Activated CD4-positive, CD25-positive, alpha-beta regulatory T cell (primary cell): ENCODE data around the gene SSR1.
"Not testable (repeated sequence)": the region's sequence is repeated elsewhere in the genome, so short reads cannot be mapped to it uniquely, and the experiment has no call there.

Source experiments
- DNase-seq, 4 experiments: peaks; one replicate each; lab custom pipeline; 2025; lab: John Stamatoyannopoulos, UW

Gene SSR1

DNA sequence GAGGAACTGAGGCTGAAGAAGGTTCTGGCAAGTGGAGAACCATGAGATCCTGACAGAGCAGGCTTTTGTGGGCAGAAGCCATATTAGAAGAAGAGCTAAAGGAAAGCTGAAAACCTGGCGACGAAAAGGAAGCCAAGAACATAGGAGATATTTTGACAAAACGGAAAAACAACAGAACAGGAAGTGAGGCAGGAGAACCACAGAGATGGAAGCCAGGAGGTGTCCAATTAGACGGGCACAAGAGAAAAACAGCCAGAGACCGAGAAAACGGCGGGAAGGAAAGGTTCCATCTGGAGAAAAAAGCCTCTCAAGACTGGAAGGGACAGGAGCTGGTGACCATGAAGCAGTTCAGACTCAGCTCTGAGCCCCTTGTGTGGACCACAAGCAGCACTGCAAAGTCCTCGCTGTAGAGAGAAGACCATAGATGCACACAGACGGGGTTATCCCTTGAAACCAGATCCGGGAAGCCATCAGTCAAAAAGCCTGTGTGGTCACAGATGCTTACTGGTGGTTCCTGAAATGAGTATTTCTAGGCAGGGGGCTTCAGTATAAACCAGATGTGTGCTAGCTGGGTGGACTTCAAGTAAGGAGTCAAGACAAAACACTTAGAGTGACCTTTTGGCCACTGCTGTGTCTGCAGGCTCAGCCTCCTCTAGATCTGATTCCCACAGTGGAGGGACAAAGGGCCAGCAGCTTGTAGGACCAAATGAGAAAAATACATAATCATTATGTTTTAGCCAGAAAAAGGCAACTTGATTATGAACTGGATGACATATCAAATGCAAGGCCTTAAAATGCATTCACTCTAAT lies 30.7 kb downstream of the SSR1 start:
- DNase-seq = no peak

- no peak for DNase-seq
Measured at GRCh38 chr6:7276199-7276524, 36.8 kb downstream of the SSR1 start.

- not testable (repeated sequence) for DNase-seq
Measured at GRCh38 chr6:7274525-7274924, 38.5 kb downstream of the SSR1 start.

DNA sequence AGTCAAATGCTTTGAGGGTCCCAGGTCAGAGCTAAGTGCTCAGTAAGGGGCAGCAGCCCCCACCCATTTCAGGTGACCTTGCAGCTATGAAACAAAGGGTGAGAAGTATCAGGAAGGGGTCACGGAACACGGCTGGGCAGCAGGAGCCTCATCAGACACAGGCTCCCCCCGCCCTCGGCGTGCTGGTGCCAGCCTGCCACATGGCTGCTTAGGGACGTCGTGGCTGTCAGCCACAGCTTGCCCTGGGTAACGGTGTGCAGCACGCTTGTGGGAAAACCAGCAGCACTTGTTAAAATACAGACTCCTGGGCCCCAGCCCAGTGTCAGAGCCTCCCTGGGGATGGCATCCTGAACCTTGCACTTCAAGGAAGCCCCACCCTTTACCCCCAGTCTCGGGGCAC lies 39.3 kb downstream of the SSR1 start:
- DNase-seq = no peak

- DNase-seq = no peak
Measured at GRCh38 chr6:7271205-7271534, 41.8 kb downstream of the SSR1 start.

- DNase-seq = no peak
Measured at GRCh38 chr6:7270320-7271204, 42.4 kb downstream of the SSR1 start.

DNA sequence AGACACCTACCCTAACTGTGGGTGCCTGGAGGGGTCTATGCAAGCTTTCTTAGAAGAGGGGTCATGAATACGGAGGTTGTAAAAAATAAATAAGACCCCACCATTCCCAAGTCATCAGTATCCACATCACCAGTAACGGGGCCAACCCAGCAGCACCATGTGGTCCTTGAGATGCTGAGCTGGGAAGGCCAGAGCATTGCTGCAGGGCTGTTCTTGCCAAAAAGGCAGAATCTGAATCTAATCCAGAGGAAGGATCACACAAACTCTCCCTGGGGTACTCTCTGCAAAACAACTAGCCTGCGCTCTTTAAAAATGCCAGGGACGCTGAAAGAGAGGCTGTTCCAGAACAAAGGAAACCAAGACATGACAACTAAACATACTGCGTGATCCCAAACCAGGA lies 43.2 kb downstream of the SSR1 start:
- no peak for DNase-seq

DNA sequence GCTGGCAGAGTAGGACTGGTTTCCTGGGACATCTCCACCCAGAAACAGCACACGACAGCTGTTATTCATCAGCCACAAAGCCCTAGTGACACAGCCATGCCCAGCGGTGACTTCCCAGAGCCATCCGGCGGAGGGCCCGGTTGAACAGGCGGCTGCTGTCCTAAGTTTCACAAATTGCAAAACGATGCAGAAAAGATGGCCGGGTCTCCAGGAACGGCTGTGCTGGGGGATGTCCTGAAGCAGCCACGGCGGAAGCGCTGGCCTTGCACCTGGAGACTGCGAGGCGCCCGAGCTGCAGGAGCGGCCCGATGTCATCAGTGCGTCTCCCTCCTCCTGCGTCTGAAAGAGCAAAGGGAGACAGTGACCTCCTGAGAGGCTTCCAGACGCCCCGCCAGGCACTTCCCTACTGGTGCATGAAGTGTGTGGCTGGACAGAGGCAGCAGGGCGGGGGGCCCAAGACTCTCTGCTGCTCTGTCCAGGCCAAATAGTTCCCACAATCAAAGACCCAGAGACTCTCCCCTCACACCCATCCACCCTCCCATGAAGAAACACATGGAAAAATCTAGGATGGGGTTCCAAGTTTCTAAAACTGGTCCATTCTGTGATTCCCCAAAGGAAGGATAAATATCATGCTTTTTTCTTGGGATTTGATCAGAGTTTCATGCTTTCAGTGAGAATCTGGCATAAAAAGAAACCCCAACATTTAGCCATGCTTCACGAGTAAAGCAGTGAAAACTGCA lies 44.0 kb downstream of the SSR1 start:
- DNase-seq = no peak

GRCh38 chr6:7268362-7268761 lies 44.6 kb downstream of the SSR1 start:
- no peak for DNase-seq

DNA sequence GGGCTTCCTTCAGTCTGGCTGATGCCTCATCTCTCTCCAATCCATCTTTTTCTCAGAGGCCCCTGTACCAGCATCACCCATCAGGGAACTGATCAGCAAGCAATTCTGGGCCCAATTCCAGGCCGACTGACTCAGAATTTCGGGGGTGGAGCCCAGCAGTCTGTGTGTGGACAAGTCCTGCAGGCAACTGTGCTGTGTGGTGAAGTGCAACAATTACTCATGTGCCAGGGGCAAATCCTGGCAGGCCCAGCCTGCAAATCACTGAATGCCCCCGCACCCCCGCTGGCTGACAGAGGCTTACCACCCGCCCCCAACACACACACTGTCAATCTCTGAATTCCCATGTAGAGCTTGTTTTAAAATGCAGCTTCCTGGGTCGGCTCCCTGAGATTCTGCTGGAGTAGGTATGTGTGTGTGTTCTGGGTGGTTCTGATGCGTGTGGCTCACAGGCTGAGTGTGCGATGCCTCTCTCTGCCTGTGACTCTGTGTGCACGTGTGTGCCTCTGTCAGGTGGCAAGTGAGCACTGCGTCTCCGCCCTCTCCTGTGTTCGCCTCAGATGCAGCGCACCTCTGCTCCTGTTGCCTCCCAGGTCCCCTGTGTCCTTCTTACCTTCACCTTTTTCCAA lies 45.4 kb downstream of the SSR1 start:
- no peak for DNase-seq

DNA sequence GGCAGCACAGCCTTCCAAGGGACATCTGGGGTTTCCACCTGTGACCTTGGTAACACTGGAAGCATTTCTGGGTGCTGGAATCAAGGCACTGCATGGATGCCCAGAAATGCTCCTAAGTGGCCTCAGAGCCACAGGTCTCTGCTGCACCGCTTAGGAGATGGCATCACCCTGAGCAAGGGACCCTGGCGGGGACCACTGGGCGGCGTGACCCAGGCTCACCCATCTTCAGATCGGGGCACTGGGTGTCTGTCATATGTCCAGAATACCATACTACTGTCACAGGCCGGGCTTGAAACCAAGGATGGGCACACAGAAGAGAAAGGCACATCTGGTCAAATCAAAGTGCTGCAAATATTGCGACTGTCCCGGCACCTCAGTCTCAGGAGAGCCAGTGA lies 45.9 kb downstream of the SSR1 start:
- no peak for DNase-seq

DNA sequence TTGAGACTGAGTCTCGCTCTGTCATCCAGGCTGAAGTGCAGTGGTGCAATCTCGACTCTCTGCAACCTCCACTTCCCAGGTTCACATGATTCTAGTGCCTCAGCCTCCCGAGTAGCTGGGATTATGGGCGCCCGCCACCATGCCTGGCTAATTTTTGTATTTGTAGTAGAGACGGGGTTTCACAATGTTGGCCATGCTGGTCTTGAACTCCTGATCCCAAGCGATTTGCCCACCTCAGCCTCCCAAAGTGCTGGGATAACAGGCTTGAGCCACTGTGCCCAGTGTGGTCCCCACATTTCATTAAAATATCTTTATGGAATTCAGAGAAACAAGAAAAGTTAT lies 47.6 kb downstream of the SSR1 start:
- not testable (repeated sequence) for DNase-seq

- no peak for DNase-seq
Measured at GRCh38 chr6:7264686-7265384, 48.2 kb downstream of the SSR1 start.

DNA sequence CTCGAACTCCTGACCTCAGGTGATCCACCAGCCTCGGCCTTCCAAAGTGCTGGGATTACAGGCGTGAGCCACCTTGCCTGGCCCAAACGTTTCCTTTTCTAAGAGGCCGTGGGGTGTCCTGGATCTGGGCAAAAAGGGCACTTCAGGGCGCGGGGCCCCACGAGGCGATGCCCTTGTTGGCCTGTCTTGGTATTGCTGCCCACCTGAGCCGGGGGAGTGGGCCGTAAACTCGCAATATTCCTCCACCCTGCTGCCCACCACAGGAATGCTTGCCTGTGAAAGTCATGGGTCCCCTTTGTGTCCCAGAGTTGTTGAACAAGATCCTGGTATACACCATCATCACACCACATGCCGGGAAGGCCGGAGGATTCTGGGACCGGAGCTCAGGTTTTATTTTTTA lies 49.0 kb downstream of the SSR1 start:
- no peak for DNase-seq

- not testable (repeated sequence) for DNase-seq
Measured at GRCh38 chr6:7263519-7263805, 49.5 kb downstream of the SSR1 start.

GRCh38 chr6:7262746-7263518 lies 50.1 kb downstream of the SSR1 start:
- DNase-seq = no peak

DNA sequence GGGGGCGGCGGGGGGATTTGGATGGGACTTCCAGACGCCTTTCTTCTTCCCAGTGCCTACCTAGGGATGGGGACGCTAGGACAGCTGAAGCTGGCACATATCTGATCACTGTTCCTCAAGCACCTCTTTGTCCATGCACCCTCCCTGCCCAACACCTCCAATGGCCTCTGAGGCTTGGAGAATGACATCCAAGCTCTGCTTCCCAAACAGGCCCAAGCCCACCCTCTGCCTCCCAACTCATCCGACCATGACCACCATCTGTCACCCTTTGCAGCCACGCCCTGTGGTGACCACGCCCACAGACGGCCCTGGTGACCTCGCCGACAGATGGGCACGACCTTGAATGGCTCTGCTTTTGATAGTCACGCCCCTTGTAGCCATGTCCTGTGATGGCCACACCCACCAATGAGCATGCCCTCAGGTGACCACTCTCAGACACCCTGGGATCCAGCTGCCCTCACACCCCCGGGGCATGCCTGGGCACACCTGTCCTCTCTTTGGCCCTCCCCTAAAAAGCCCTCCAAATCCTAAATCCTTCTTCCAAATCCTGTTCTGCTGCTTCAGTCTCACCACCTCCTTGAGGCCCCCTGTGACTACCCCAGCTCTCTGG lies 51.0 kb downstream of the SSR1 start:
- no peak for DNase-seq

DNA sequence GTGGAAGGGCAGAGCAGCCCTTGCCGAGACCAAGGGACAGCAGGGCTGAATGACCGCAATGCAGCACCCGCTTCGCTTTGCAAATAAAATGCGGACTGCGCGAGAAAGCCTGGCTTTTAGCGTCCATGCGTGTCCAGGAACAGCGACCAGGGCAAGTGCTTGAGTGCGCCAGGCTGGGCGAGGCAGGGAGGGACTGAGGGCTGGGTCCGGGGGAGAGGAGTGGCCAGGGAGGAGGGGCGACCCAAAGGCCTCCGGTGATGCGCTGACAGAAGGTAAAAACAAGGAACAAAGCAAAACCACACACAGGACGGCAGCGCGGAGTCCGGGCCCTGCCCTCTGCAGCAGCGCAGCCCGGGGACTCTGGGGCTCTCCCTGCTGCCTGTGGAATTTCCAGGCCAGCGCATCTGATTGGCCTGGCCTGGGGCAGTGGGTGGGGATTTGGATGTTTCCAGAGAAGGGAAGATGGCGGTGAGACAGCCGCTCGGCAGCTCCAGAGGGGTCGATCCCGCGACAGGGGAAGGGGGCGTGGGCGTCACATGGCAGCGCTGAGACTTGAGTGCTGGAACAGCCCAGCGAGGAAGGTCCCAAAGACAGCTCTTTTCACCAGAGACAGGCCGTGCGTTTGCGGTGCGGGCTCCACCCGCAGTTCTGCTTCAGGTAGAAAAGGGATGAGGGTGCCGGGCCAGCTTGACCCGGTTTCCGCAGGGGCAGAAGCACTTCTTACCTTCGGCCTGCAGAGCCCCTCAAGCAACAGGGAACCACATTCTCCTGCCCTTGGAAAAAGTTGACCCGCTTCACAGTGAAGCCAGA lies 51.8 kb downstream of the SSR1 start:
- no peak for DNase-seq

GRCh38 chr6:7260291-7261031 lies 52.5 kb downstream of the SSR1 start:
- DNase-seq = no peak
